ENCODE results near the gene LRRC53.

LRRC53 gene
- total RNA-seq, result 0 to 0.10 (median 0) reads per million in 18 experiments

GRCh38 chr1:74512170-74512915, at the start of gene LRRC53:
Gene LRRC53, minus strand, starts transcription at chr1:74512611. Its CDS starts 29,262 bp downstream, at chr1:74483349.
- no peak for DNase-seq

- no peak for DNase-seq
Measured at GRCh38 chr1:74549932-74550331, 37.5 kb upstream of the LRRC53 start.

- no peak for DNase-seq
Measured at GRCh38 chr1:74548961-74549750, 36.7 kb upstream of the LRRC53 start.

GRCh38 chr1:74545821-74546220, 33.4 kb upstream of the LRRC53 start:
- no peak for DNase-seq

- no peak for DNase-seq
Measured at GRCh38 chr1:74534241-74534640, 21.8 kb upstream of the LRRC53 start.

GRCh38 chr1:74531796-74532195, 19.4 kb upstream of the LRRC53 start:
- DNase-seq, result no peak

GRCh38 chr1:74530892-74531291, 18.5 kb upstream of the LRRC53 start:
- DNase-seq, result no peak

GRCh38 chr1:74528123-74528522, 15.7 kb upstream of the LRRC53 start:
- no peak for DNase-seq

GRCh38 chr1:74526708-74527107, 14.3 kb upstream of the LRRC53 start:
- no peak for DNase-seq

GRCh38 chr1:74523873-74524480, 11.6 kb upstream of the LRRC53 start:
- no peak for DNase-seq

GRCh38 chr1:74522148-74522547, 9.7 kb upstream of the LRRC53 start:
- DNase-seq, result no peak

- DNase-seq, result no peak
Measured at GRCh38 chr1:74517599-74518051, 5.2 kb upstream of the LRRC53 start.

GRCh38 chr1:74513411-74514300, 1.2 kb upstream of the LRRC53 start:
- no peak for DNase-seq

GRCh38 chr1:74508449-74508848, 4.0 kb downstream of the LRRC53 start:
- DNase-seq, result no peak

GRCh38 chr1:74505928-74506710, 6.3 kb downstream of the LRRC53 start:
- no peak for DNase-seq

- no peak for DNase-seq
Measured at GRCh38 chr1:74504933-74505512, 7.4 kb downstream of the LRRC53 start.

- DNase-seq, result peak in 1 of 2 donors; percentile 16
Measured at GRCh38 chr1:74504125-74504932, 8.1 kb downstream of the LRRC53 start.

- no peak for DNase-seq
Measured at GRCh38 chr1:74502858-74503257, 9.6 kb downstream of the LRRC53 start.

- DNase-seq, result peak in 1 of 2 donors; percentile 4
Measured at GRCh38 chr1:74502432-74502831, 10.0 kb downstream of the LRRC53 start.

- DNase-seq, result no peak
Measured at GRCh38 chr1:74498901-74499300, 13.5 kb downstream of the LRRC53 start.
